Measurements from ENCODE around the gene KAZALD1.

KAZALD1 gene

GRCh38 chr10:101047961-101048892, 13.6 kb upstream of the KAZALD1 start:
- DNase-seq: no peak

- peak; percentile 82 for DNase-seq
Observed at GRCh38 chr10:101050208-101051069, 11.3 kb upstream of the KAZALD1 start.

GRCh38 chr10:101052285-101052684, 9.5 kb upstream of the KAZALD1 start:
- DNase-seq: no peak

- DNase-seq: no peak
Observed at GRCh38 chr10:101053516-101053915, 8.3 kb upstream of the KAZALD1 start.

- DNase-seq: no peak
Observed at GRCh38 chr10:101054351-101054750, 7.4 kb upstream of the KAZALD1 start.

- no peak for DNase-seq
Observed at GRCh38 chr10:101054876-101055275, 6.9 kb upstream of the KAZALD1 start.

- no peak for DNase-seq
Observed at GRCh38 chr10:101055411-101055810, 6.4 kb upstream of the KAZALD1 start.

- DNase-seq: no peak
Observed at GRCh38 chr10:101056365-101057151, 5.2 kb upstream of the KAZALD1 start.

GRCh38 chr10:101060036-101060950, 1.5 kb upstream of the KAZALD1 start:
- DNase-seq: peak; percentile 89

- DNase-seq: peak; percentile 89
Observed at GRCh38 chr10:101060951-101061623, 702 bp upstream of the KAZALD1 start.

- peak; percentile 65 for DNase-seq
Observed at GRCh38 chr10:101062232-101063049, 652 bp downstream of the KAZALD1 start.

GRCh38 chr10:101063050-101063525, 1.3 kb downstream of the KAZALD1 start:
- DNase-seq: no peak

- no peak for DNase-seq
Observed at GRCh38 chr10:101063548-101064414, 2.0 kb downstream of the KAZALD1 start.

- no peak for DNase-seq
Observed at GRCh38 chr10:101064415-101065030, 2.7 kb downstream of the KAZALD1 start.

- DNase-seq: no peak
Observed at GRCh38 chr10:101065481-101066145, 3.8 kb downstream of the KAZALD1 start.

- DNase-seq: peak; percentile 48
Observed at GRCh38 chr10:101066146-101066895, 4.5 kb downstream of the KAZALD1 start.

GRCh38 chr10:101066896-101067355, 5.1 kb downstream of the KAZALD1 start:
- no peak for DNase-seq
